Stimulated activated naive CD4-positive, alpha-beta T cell (primary cell): ENCODE results near the gene FOXP4.
A peak's percentile ranks its signal among the peaks of the same experiment; 100 is the strongest.

Experiments used
- DNase-seq, 6 experiments: peaks; one replicate each; lab custom pipeline; 2025; lab: John Stamatoyannopoulos, UW

Gene FOXP4

DNA sequence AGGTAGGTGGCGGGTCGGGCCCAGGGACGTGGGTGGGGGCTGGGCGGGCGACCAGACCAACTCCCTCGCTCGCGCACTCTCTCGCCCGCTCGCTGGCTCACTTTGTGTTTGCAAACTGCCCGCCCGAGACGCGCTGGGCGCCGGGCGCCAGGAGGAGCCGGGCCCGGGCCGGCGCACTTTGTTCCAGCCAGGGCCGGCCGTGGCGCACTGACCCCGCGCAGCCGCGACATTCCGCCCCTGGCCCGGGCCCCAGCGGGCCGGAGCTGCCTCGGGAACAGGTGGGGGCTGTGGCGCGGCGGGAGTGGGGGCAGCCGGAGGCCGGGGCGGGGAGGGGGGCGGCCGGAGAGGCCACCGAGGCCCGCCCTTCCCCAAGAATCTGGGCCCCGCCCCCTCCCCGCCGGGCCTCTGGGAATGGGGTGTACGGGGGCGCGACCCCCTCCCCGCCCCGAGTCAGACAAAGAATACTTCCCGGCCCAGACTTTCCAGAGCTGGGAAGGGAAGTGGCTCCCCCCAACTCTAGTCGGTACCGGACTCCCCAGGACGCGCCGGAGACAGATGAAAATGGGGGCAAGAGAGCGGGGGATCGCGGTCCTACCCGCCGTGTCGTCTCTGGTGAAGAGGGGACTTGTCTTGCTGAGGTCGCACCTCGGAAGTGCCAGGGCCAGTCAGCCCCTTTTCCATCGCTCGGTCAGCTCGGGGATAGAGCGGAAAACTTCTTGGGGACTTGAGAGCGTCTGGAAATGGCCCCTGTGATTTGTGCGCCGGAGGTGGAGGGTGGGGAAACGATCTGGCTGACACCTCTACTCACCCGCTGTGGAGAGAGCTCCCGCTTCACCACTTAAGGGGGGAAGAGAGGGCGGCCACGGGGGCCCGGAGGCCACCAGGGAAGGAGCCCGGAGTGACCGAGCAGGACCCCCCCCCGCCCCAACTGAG lies 951 bp downstream of the FOXP4 start:
- DNase-seq, result peak in 3 of 6 experiments; percentile 12 to 35 (median 24)

DNA sequence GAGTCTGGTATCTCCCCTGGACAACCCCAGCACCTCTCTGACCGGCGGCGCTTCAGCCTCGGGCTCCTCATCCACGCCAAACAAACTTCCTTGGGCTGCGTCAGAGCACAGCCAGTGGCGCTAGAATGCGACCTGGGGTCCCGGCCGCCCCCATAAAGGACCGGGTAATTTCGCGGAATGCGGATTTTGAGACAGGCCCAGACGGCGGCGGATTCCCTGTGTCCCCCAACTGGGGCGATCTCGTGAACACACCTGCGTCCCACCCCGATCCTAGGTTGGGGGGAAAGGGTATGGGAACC lies 1.6 kb downstream of the FOXP4 start:
- DNase-seq, result no peak

GRCh38 chr6:41548098-41548840 lies 2.1 kb downstream of the FOXP4 start:
- peak in 4 of 6 experiments; percentile 9 to 52 (median 28) for DNase-seq

DNA sequence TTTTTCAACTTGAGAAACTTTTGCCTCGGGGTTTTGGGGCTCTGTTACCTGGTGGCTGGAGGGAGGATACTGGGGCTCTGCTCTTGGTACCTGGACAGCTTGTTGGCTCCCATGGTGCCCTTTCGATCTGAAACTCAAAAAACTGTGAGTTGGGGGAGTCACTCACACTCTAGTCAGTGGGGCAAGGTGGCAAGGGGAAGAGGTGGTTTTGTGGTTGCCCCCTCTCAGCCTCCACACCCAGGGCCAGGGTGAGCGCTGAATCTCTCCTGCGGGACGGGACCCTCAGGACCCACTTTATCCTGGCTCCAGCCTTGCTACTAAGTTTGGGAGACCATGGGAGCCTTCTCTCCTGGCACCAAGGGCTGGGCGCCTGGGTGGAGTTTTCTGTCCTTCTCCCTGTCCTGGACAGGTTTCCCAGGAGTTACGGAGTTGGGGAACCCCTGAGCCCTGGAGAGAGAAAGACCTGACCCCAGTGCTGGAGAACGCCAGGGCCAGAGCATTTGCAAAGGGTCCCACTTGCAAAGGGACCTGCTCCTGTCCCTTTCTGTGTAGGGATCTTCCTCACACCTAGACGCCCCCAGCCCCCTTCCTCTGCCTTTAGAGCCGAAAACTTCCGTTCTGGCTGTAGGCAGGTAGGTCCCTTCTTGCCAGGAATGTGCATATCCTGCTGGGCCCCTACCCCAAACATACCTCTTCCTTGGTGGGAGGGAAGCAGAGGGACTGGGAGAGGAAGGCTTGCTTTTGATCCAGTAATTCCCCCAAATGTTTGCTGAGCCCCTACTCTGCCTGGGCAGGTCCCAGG lies 2.9 kb downstream of the FOXP4 start:
- no peak for DNase-seq

DNA sequence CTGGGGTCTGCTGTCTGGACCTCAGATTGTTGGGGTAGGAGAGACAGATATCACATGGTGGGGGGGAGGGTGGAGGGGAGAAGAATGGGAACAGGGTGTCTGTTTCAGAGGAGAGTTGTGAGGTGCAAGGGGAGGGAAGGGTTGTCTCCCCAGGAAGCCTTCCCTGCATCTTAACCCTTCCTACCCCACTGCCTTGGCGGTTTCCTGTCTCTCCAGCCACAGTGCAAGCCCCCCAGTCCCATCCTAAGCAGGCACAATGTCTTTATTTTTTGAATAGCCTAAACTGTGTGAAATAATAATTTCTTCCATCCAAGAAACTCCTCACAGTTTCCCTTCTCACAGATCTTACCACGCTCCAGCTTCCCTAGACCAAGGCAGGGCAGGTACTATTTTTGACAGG lies 3.5 kb downstream of the FOXP4 start:
- DNase-seq, result no peak

DNA sequence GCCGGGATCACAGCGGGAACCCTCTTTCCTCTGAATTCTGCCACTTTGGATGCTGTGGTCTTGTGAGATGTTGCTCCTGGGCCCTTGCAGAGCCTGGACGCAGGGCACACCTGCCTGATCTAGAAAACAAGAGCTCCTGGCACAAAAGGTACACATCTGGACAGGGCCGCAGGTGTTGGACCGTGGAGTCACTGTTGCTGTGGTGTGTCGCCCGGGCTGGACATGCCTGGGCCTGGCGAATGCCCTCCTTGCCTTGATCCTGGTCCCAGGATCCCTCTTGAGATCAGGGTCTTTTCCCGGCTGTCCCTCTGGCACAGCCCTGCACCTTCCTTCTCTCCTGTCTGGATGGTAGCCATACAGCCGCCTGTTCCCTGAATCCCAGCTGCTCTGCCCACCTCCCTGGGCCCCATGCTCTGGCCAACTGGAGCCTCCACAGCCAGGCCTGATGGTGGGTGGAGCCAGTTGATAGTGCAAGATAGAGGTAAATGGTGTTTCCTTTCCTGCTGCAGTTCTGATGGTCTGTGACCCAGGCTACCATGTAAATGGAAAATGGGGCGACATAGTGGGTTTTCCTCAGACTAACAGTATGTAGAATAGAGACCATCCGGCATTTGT lies 5.0 kb downstream of the FOXP4 start:
- DNase-seq, result no peak

GRCh38 chr6:41551857-41552256 lies 5.7 kb downstream of the FOXP4 start:
- DNase-seq, result no peak

DNA sequence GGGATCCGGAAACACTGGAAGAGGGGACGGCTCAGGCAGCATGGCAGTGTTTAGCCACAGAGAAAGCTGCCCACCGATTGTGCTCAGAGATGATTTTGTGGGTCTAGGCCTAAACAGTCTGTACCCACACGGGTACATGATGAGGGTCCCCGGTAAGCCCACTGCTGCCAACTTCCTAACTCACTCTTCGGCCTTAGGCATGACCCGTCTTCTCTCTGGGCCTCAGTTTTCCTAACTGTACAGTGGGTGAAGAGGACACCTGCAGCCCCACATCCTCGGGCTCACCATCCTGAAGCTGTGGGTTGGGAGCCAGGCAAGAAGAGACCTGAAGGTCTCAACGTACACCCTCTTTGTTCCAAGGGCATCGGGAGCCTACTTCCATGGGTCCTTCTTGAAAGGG lies 6.5 kb downstream of the FOXP4 start:
- no peak for DNase-seq

- no peak for DNase-seq
Observed at GRCh38 chr6:41553405-41553999, 7.3 kb downstream of the FOXP4 start.

GRCh38 chr6:41555326-41556300 lies 9.4 kb downstream of the FOXP4 start:
- DNase-seq, result no peak

DNA sequence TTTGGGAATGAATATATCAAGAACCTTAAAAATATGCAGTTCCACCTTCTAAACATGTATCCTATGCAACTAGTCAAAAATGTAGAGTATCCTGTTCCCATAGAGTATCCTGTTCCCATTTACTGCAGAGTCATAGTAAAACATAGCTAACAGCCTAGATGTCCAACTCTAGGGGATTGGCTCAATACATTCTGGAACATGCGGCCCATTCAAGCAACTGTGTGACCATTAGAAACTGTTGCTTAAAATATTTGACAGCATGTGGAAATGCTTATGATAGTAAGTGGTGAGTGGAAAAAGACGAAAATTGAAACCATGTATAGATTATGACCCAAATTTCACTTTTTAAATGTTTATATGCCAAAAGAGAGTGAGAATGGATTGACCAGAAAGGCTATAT lies 11.2 kb downstream of the FOXP4 start:
- DNase-seq, result no peak

DNA sequence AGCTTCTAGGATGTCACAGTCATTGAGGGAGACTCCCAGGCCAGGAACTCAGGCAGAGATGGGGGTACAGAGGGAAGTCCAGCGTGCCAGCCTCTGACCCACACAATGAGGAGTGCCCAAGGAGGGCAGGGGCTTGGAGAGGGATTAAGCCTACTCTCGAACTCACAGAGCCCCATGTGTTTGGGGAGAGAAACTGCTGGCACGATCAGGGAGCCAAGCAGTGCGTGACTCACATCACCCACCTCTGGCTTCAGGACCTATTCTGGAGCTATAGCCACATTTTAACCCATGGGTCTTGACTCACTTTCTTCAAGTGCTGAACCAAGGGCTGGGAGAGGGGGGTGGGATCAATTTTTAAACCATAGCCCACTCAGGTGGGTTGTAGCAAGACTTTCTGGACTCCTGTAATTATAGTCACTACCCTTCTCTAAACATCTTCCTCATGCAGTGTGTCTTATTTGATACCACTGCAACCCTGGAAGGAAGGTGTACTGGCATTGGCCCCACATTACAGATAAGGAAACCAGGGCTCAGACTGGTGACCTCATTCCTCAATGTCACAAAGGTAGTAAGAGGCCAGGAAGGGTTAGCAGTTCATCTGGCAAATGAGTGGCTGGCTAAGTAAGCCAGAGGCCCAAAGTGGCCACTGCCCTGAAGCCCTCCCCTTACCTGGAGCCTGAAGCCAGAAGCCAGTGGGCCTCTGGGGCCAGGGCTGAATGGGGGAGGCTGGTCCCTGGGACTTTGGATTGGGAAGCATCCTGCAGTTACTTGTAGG lies 12.0 kb downstream of the FOXP4 start:
- no peak for DNase-seq

DNA sequence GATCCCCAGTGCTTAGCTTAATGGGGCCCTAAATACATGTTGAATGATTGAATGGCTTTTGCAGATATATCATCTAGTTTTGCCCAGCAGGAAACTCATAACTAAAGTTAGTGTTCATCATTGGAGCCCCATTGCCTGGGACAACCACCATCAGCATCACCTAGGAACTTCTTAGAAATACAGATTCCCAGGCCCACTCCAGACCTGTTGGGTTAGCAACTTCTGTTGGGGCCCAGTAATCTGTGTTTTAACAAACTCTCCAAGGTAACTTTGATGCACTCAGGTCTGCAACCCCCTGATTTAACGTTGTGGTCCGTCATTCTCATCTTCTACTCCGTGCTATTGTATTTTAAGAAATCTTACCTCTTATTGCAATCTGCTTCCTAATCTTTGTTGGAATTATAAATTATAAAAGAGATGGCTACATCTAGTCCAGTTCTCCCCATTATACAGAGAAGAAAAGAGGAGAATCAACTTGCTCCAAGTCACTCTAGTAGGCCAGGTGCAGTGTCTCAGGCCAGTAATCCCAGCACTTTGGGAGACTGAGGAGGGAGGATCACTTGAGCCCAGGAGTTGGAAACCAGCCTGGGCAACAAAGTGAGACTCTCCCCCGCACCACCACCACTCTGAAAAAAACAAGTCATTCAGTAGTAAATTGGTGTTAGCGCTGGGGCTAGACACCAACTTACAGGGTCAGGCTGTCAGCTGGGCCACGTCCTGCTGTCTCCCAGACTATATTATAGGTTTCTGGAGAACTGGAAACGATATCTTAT lies 13.7 kb downstream of the FOXP4 start:
- no peak for DNase-seq

DNA sequence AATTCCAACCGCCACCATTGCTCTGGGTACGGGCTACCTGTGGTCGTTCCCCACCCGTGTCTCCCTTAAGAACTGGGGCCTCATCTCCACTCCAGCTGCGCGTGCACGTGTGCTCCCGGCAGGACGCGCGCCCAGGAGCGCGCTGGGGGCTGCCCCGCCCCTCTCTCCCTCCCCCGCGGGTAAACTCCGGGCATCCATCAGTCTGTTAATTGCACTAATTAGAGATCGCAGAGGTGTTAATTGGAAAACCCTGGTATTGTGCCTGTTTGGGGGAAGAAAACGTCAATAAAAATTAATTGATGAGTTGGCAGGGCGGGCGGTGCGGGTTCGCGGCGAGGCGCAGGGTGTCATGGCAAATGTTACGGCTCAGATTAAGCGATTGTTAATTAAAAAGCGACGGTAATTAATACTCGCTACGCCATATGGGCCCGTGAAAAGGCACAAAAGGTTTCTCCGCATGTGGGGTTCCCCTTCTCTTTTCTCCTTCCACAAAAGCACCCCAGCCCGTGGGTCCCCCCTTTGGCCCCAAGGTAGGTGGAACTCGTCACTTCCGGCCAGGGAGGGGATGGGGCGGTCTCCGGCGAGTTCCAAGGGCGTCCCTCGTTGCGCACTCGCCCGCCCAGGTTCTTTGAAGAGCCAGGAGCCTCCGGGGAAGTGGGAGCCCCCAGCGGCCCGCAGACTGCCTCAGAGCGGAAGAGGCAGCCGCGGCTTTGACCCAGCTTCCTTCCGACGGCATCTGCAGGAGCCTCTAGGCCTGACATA lies 14.4 kb downstream of the FOXP4 start:
- peak; percentile 75 to 88 (median 84) for DNase-seq

- no peak for DNase-seq
Observed at GRCh38 chr6:41561416-41561815, 15.2 kb downstream of the FOXP4 start.

DNA sequence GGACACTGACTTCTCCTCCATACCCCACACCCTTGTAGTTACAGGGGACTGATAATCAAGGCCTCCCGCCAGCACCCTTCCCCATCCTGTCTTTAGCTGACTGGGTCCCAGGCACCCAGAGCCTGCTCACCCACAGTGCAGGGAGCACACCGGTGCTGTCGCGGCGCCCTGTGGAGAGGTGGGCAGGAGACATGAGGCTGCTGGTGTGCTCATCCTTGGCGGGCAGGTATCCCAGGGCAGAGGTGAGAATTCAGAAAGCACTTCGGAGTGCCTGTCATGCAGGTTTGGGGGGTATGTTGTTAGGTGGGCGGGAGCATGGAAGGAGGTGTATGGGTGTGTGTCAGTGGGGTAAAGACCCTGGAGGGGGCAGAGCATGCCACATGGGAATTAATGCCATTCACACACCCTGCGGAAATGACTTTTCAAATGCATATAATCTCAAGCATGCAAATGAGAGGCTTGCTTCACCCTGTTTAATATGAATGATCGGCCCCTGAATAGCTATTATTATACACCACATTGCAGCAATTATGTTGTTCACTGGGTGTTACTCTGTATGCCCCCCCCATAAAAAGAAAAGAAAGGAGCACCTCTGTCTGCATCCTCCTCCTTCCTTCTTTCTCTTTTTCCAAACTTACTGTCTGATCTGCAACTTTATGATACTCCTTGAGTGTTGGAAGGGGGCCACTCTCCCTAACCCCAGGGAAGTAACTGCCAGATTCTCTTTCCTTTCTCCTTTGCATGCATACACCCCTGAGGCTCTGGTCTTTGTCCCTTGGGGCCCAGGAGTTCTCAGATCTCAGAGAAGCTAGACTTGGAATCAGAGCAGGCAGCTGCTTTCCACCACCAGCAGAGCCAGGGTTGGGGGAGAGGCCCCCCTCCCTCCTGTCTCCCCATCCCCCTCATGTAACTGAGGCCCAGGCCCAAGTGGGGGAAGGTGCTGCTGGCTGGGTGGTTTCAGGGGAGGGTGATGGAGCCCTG lies 16.0 kb downstream of the FOXP4 start:
- DNase-seq, result no peak
